ENCODE data around the gene SFMBT1.

- TF ChIP-seq CTCF (IDR thresholded peaks at IDR 0.05) (no peak), EP300 (IDR thresholded peaks at IDR 0.05) (no peak), POLR2AphosphoS5 (IDR thresholded peaks at IDR 0.05) (no peak), POLR2A (IDR thresholded peaks at IDR 0.05) (no peak)
These were observed 119.3 kb downstream of the SFMBT1 start for GRCh38 chr3:52926554-52926953.
